BE2C (cell line): Measurements from ENCODE around the gene PURA.

Source experiments
- DNase-seq: peaks from one replicate; pipeline ENCODE4 v3.0.0-alpha.2; 2020
- H3K27me3 ChIP-seq: fragments of 250-450 bp; sonication (Bioruptor Pico); 2 replicates; pipeline ENCODE4 v1.5.1; 2020; ENCODE audit warnings: mild to moderate bottlenecking
- H3K36me3 ChIP-seq: fragments of 250-450 bp; sonication (Bioruptor Pico); 2 replicates; pipeline ENCODE4 v1.5.1; 2020; ENCODE audit warnings: mild to moderate bottlenecking
- H3K4me1 ChIP-seq: fragments of 250-450 bp; sonication (Bioruptor Pico); 2 replicates; pipeline ENCODE4 v1.5.1; 2020
- H3K4me3 ChIP-seq: 2 replicates; pipeline ENCODE4 v1.5.1; 2011; ENCODE audit warnings: low read depth, low read length
- H3K9me3 ChIP-seq: fragments of 250-450 bp; sonication (Bioruptor Pico); 2 replicates; pipeline ENCODE4 v1.5.1; 2020
- CTCF ChIP-seq: IDR thresholded peaks from 2 replicates; pipeline ENCODE4 v1.5.1; 2012; ENCODE audit warnings: mild to moderate bottlenecking, low read depth, low read length

Gene PURA

GRCh38 chr5:140174465-140175366 lies 60.8 kb downstream of the PURA start, which contains the start of gene CYSTM1:
TSS of gene CYSTM1 (plus strand) at chr5:140175188. CDS start at chr5:140194466, 19,278 bp downstream.
- H3K9me3 ChIP-seq = no peaks in the 10 kb centered on the region
- no peak for TF ChIP-seq CTCF
- H3K4me3 ChIP-seq = peak within 1 kb of the TSS; percentile 81
- H3K36me3 ChIP-seq = no peaks in the 10 kb centered on the region
- H3K4me1 ChIP-seq = no peaks in the 10 kb centered on the region
- no peaks in the 10 kb centered on the region for H3K27me3 ChIP-seq
- DNase-seq = peak; percentile 98
